MM.1S (cell line): ENCODE measurements around the gene CFAP57.

Experiments
- CTCF ChIP-seq: fragments of 300-600 bp; sonication (generic); IDR thresholded peaks from 2 replicates; pipeline ENCODE4 v1.5.1; 2016; ENCODE audit warnings: antibody characterized with exemption, low read length, mixed read lengths
- EZH2 ChIP-seq: fragments of 300-600 bp; sonication (generic); optimal IDR thresholded peaks from 2 replicates; pipeline ENCODE3; 2017; ENCODE audit warnings: low read depth, mild to moderate bottlenecking, antibody characterized with exemption, low read length, mixed read lengths
- EZH2phosphoT487 ChIP-seq: fragments of 300-600 bp; sonication (generic); IDR thresholded peaks from 2 replicates; pipeline ENCODE4 v1.6.1; 2018; ENCODE audit warnings: antibody characterized with exemption, low read length

GRCh38 chr1:43253173-43253572, 81.0 kb downstream of the CFAP57 start:
- TF ChIP-seq EZH2 (no peak), CTCF (no peak), EZH2phosphoT487 (no peak)
